ENCODE data around the gene PIGQ.

Gene PIGQ

GRCh38 chr16:555528-556473 is 14.0 kb upstream of the PIGQ start:
- H3K23ac ChIP-seq (ENCODE audit: low read depth, low read length, poor library complexity), result no peak overlapping the region
- H3K4me3 ChIP-seq (ENCODE audit: low read length in 2 of 2), result no peak overlapping the region
- H3K27me3 ChIP-seq (ENCODE audit: control insufficient read depth in 3 of 3, insufficient read depth in 3 of 3, low read depth in 1 of 3, low read length in 3 of 3), result peaks cover 10 to 33% (median 27%) of the 10 kb centered on the region in 3 experiments
- peaks cover 0 to 7% of the 10 kb centered on the region in 2 donors for H3K4me1 ChIP-seq (ENCODE audit: control insufficient read depth in 2 of 2, insufficient read depth in 1 of 2, low read depth in 1 of 2, low read length in 2 of 2)
- H3K79me1 ChIP-seq (ENCODE audit: low read depth, low read length), result peaks cover 9% of the 10 kb centered on the region
- no peak overlapping the region for H4K8ac ChIP-seq (ENCODE audit: low read depth, low read length)
- H3K9ac ChIP-seq (ENCODE audit: low read depth, low read length, poor library complexity), result no peak overlapping the region
- peak overlapping the region; percentile 56 for H2AK5ac ChIP-seq (ENCODE audit: low read depth, low read length)
- no peak overlapping the region for H3K4ac ChIP-seq (ENCODE audit: low read length)
- peaks cover 2 to 15% of the 10 kb centered on the region in 2 donors for H3K36me3 ChIP-seq (replicated peaks in 1 of 2; ENCODE audit: control insufficient read depth in 2 of 2, insufficient read depth in 2 of 2, low read length in 2 of 2)
- no peak overlapping the region for H3K18ac ChIP-seq (ENCODE audit: low read length)
- H3K9me3 ChIP-seq (replicated peaks in 1 of 2; ENCODE audit: control insufficient read depth in 2 of 2, insufficient read depth in 1 of 2, low read depth in 1 of 2, low read length in 2 of 2), result no peaks in the 10 kb centered on the region
- H2BK15ac ChIP-seq (ENCODE audit: low read length), result no peak overlapping the region
- no peak overlapping the region for H3K27ac ChIP-seq (replicated peaks; ENCODE audit: low read length)
- H2BK5ac ChIP-seq (ENCODE audit: low read length), result no peak overlapping the region
- no peak overlapping the region for H3K4me2 ChIP-seq (ENCODE audit: insufficient read depth, low read length, poor library complexity, severe bottlenecking)
- no peak for DNase-seq (ENCODE audit: low spot score)
- H2AFZ ChIP-seq (ENCODE audit: low read length), result no peak overlapping the region
- H3K14ac ChIP-seq (ENCODE audit: low read length), result no peak overlapping the region
- H2BK12ac ChIP-seq (ENCODE audit: low read length), result no peak overlapping the region
- no peak overlapping the region for H4K91ac ChIP-seq (ENCODE audit: low read depth, low read length, poor library complexity)
- WGBS, 2 donors (ENCODE audit: extremely low coverage in 2 of 2, insufficient read length in 2 of 2, insufficient replicate concordance in 1 of 2), result no CpG with 5 or more reads among the region's 32 CpGs
- no peak overlapping the region for H2BK120ac ChIP-seq (ENCODE audit: low read depth, low read length)

- no peak overlapping the region for H3K4me2 ChIP-seq (ENCODE audit: insufficient read depth, low read length, poor library complexity, severe bottlenecking)
- H3K18ac ChIP-seq (ENCODE audit: low read length), result no peak overlapping the region
- peaks cover 0 to 10% of the 10 kb centered on the region in 2 donors for H3K4me1 ChIP-seq (ENCODE audit: control insufficient read depth in 2 of 2, insufficient read depth in 1 of 2, low read depth in 1 of 2, low read length in 2 of 2)
- peaks cover 14 to 41% (median 35%) of the 10 kb centered on the region in 3 experiments for H3K27me3 ChIP-seq (ENCODE audit: control insufficient read depth in 3 of 3, insufficient read depth in 3 of 3, low read depth in 1 of 3, low read length in 3 of 3)
- WGBS, 2 donors (ENCODE audit: extremely low coverage in 2 of 2, insufficient read length in 2 of 2, insufficient replicate concordance in 1 of 2), result no CpG with 5 or more reads among the region's 32 CpGs
- H2BK15ac ChIP-seq (ENCODE audit: low read length), result no peak overlapping the region
- H2BK12ac ChIP-seq (ENCODE audit: low read length), result peak overlapping the region; percentile 90
- no peak overlapping the region for H2AFZ ChIP-seq (ENCODE audit: low read length)
- no peak overlapping the region for H2BK5ac ChIP-seq (ENCODE audit: low read length)
- H2BK120ac ChIP-seq (ENCODE audit: low read depth, low read length), result no peak overlapping the region
- no peak overlapping the region for H3K4ac ChIP-seq (ENCODE audit: low read length)
- peaks cover 6% of the 10 kb centered on the region for H3K79me1 ChIP-seq (ENCODE audit: low read depth, low read length)
- H4K8ac ChIP-seq (ENCODE audit: low read depth, low read length), result no peak overlapping the region
- H3K14ac ChIP-seq (ENCODE audit: low read length), result no peak overlapping the region
- H3K9ac ChIP-seq (ENCODE audit: low read depth, low read length, poor library complexity), result no peak overlapping the region
- H4K91ac ChIP-seq (ENCODE audit: low read depth, low read length, poor library complexity), result no peak overlapping the region
- no peak for DNase-seq (ENCODE audit: low spot score)
- no peak overlapping the region for H3K4me3 ChIP-seq (ENCODE audit: low read length in 2 of 2)
- H3K9me3 ChIP-seq (replicated peaks in 1 of 2; ENCODE audit: control insufficient read depth in 2 of 2, insufficient read depth in 1 of 2, low read depth in 1 of 2, low read length in 2 of 2), result no peaks in the 10 kb centered on the region
- H3K36me3 ChIP-seq (replicated peaks in 1 of 2; ENCODE audit: control insufficient read depth in 2 of 2, insufficient read depth in 2 of 2, low read length in 2 of 2), result peaks cover 2 to 9% of the 10 kb centered on the region in 2 donors
- no peak overlapping the region for H3K23ac ChIP-seq (ENCODE audit: low read depth, low read length, poor library complexity)
- H2AK5ac ChIP-seq (ENCODE audit: low read depth, low read length), result peak overlapping the region; percentile 75
- no peak overlapping the region for H3K27ac ChIP-seq (replicated peaks; ENCODE audit: low read length)
Observed at GRCh38 chr16:556474-557173, 13.1 kb upstream of the PIGQ start.

- H3K4me1 ChIP-seq (ENCODE audit: control insufficient read depth in 2 of 2, insufficient read depth in 1 of 2, low read depth in 1 of 2, low read length in 2 of 2), result peaks cover 0 to 11% of the 10 kb centered on the region in 2 donors
- no peak overlapping the region for H2AFZ ChIP-seq (ENCODE audit: low read length)
- peak overlapping the region; percentile 81 for H2AK5ac ChIP-seq (ENCODE audit: low read depth, low read length)
- H3K18ac ChIP-seq (ENCODE audit: low read length), result peak overlapping the region; percentile 17
- peaks cover 0 to 2% of the 10 kb centered on the region in 2 donors for H3K9me3 ChIP-seq (replicated peaks in 1 of 2; ENCODE audit: control insufficient read depth in 2 of 2, insufficient read depth in 1 of 2, low read depth in 1 of 2, low read length in 2 of 2)
- DNase-seq (ENCODE audit: low spot score), result no peak
- H3K23ac ChIP-seq (ENCODE audit: low read depth, low read length, poor library complexity), result peak overlapping the region; percentile 43
- H4K91ac ChIP-seq (ENCODE audit: low read depth, low read length, poor library complexity), result no peak overlapping the region
- no peak overlapping the region for H3K4me2 ChIP-seq (ENCODE audit: insufficient read depth, low read length, poor library complexity, severe bottlenecking)
- H2BK5ac ChIP-seq (ENCODE audit: low read length), result peak overlapping the region; percentile 13
- WGBS, 2 donors (ENCODE audit: extremely low coverage in 2 of 2, insufficient read length in 2 of 2, insufficient replicate concordance in 1 of 2), result no CpG with 5 or more reads among the region's 23 CpGs
- H3K4me3 ChIP-seq (ENCODE audit: low read length in 2 of 2), result no peak overlapping the region
- H4K8ac ChIP-seq (ENCODE audit: low read depth, low read length), result no peak overlapping the region
- peaks cover 14 to 52% (median 44%) of the 10 kb centered on the region in 3 experiments for H3K27me3 ChIP-seq (ENCODE audit: control insufficient read depth in 3 of 3, insufficient read depth in 3 of 3, low read depth in 1 of 3, low read length in 3 of 3)
- peak overlapping the region; percentile 56 for H3K14ac ChIP-seq (ENCODE audit: low read length)
- H3K9ac ChIP-seq (ENCODE audit: low read depth, low read length, poor library complexity), result peak overlapping the region; percentile 44
- no peak overlapping the region for H3K4ac ChIP-seq (ENCODE audit: low read length)
- peaks cover 0 to 1% of the 10 kb centered on the region in 2 donors for H3K36me3 ChIP-seq (replicated peaks in 1 of 2; ENCODE audit: control insufficient read depth in 2 of 2, insufficient read depth in 2 of 2, low read length in 2 of 2)
- no peak overlapping the region for H3K27ac ChIP-seq (replicated peaks; ENCODE audit: low read length)
- no peak overlapping the region for H2BK12ac ChIP-seq (ENCODE audit: low read length)
- peak overlapping the region; percentile 58 for H2BK15ac ChIP-seq (ENCODE audit: low read length)
- H2BK120ac ChIP-seq (ENCODE audit: low read depth, low read length), result no peak overlapping the region
- H3K79me1 ChIP-seq (ENCODE audit: low read depth, low read length), result peaks cover 6% of the 10 kb centered on the region
Observed at GRCh38 chr16:557463-558297, 12.1 kb upstream of the PIGQ start.
